ENCODE data around the gene RPS27.
"Not testable (repeated sequence)": the region's sequence is repeated elsewhere in the genome, so short reads cannot be mapped to it uniquely, and the experiment has no call there.

Gene RPS27

GRCh38 chr1:153987621-153988020 lies 2.9 kb upstream of the RPS27 start:
- H3K4me3 ChIP-seq (ENCODE audit: low read depth, low read length), result peak overlapping the region; percentile 52
- TF ChIP-seq, protein P1, sequence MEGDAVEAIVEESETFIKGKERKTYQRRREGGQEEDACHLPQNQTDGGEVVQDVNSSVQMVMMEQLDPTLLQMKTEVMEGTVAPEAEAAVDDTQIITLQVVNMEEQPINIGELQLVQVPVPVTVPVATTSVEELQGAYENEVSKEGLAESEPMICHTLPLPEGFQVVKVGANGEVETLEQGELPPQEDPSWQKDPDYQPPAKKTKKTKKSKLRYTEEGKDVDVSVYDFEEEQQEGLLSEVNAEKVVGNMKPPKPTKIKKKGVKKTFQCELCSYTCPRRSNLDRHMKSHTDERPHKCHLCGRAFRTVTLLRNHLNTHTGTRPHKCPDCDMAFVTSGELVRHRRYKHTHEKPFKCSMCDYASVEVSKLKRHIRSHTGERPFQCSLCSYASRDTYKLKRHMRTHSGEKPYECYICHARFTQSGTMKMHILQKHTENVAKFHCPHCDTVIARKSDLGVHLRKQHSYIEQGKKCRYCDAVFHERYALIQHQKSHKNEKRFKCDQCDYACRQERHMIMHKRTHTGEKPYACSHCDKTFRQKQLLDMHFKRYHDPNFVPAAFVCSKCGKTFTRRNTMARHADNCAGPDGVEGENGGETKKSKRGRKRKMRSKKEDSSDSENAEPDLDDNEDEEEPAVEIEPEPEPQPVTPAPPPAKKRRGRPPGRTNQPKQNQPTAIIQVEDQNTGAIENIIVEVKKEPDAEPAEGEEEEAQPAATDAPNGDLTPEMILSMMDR (IDR thresholded peaks at IDR 0.05; ENCODE audit: insufficient read depth, low read depth, low read length, missing control alignments), result no peak
- DNase-seq (ENCODE audit: low read depth), result no peak

DNA sequence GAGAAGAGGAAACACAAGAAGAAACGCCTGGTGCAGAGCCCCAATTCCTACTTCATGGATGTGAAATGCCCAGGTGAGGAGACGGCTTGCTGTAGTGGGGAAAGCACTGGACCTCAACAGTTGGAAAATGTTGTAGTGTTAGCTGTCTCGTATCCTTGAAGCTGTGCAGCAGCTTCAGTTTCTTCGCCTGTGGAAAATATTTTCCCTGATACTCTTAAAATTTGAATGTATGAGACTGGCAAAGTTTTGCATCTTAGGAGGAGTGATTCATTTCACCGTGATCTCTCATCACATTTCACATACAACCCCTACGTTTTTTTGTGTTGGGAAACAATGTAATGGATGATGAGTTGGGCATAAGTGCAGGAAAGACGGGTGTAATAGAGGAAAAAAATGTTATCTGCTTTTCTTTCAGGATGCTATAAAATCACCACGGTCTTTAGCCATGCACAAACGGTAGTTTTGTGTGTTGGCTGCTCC lies 629 bp downstream of the RPS27 start:
- no peak for DNase-seq (ENCODE audit: low read depth)
- TF ChIP-seq, protein P1 (IDR thresholded peaks at IDR 0.05; ENCODE audit: insufficient read depth, low read depth, low read length, missing control alignments), result no peak
- H3K4me3 ChIP-seq (ENCODE audit: low read depth, low read length), result peak overlapping the region; percentile 71

- TF ChIP-seq, protein P1 (IDR thresholded peaks at IDR 0.05; ENCODE audit: insufficient read depth, low read depth, low read length, missing control alignments), result no peak
- H3K4me3 ChIP-seq (ENCODE audit: low read depth, low read length), result peak overlapping the region; percentile 71
- DNase-seq (ENCODE audit: low read depth), result no peak
These were observed 1.2 kb downstream of the RPS27 start for GRCh38 chr1:153991806-153992205.

DNA sequence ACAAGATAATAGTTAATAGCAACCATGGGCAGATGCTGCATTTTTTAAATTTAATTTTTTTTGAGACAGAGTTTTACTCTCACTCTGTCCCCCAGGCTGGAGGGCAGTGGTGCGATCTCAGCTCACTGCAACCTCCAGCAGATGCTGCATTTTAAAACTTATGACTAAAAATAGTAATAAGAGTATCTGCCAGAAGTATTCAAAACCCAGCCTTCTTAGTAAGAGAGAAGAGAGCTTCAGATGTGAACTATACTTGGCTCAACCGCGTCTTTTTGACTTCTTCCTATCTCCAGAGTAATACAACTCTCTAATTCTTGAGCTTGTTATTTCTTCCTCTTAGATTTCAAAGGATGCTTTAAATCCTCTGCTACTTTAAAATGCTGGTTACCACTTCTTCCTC lies 4.6 kb downstream of the RPS27 start:
- TF ChIP-seq, protein P1 (IDR thresholded peaks at IDR 0.05; ENCODE audit: insufficient read depth, low read depth, low read length, missing control alignments), result no peak
- no peak for DNase-seq (ENCODE audit: low read depth)
- H3K4me3 ChIP-seq (ENCODE audit: low read depth, low read length), result no peak overlapping the region

- DNase-seq (ENCODE audit: low read depth), result no peak
- H3K4me3 ChIP-seq (ENCODE audit: low read depth, low read length), result no peak overlapping the region
- TF ChIP-seq, protein P1 (IDR thresholded peaks at IDR 0.05; ENCODE audit: insufficient read depth, low read depth, low read length, missing control alignments), result no peak
These were observed 5.1 kb downstream of the RPS27 start for GRCh38 chr1:153995640-153996039.

DNA sequence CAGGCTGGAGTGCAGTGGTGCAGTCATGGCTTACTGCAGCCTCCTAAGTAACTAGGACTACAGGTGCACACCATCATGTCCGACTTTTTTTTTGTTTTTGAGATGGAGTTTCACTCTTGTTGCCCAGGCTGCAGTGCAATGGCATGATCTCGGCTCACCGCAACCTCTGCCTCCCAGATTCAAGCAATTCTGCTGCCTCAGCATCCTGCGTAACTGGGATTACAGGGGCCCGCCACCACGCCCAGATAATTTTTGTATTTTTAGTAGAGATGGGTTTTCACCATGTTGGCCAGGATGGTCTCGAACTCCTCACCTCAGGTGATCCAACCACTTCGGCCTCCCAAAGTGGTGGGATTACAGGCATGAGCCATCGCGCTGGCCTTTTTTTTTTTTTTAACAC lies 6.3 kb downstream of the RPS27 start:
- DNase-seq (ENCODE audit: low read depth); H3K4me3 ChIP-seq (ENCODE audit: low read depth, low read length): not testable (repeated sequence)

DNA sequence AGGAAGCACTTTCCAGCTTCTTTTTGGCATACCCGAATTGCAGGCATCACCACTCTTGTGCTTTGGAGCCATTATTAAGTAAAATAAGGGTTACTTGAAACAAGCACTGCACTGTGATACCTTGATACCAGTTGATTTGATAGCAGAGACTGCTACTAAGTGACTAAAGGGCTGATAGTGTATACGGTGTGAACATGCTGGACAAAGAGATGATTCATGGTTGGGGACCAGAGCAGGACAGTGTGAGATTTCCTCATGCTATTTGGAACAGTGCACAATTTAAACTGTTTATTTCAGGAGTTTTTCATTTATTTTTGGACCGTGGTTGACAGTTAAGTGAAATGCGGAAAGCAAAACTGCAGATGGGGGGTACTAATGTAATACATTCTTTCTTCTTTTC lies 9.9 kb downstream of the RPS27 start:
- TF ChIP-seq, protein P1 (IDR thresholded peaks at IDR 0.05; ENCODE audit: insufficient read depth, low read depth, low read length, missing control alignments), result no peak
- no peak overlapping the region for H3K4me3 ChIP-seq (ENCODE audit: low read depth, low read length)
- DNase-seq (ENCODE audit: low read depth), result no peak

All from GM12865 (cell line).